ENCODE results near the gene MYBPC1. TPM values are rescaled to one million over a fixed set of nuclear protein-coding genes. Genes with fewer than 3 reads are reported as not detected.

The MYBPC1 gene
- total and polyA plus RNA-seq, 2 of the 13 experiments (the other 11 are each of a cell fraction or from before 2014, with no cell fraction given): 0.31 to 0.53 TPM

DNA sequence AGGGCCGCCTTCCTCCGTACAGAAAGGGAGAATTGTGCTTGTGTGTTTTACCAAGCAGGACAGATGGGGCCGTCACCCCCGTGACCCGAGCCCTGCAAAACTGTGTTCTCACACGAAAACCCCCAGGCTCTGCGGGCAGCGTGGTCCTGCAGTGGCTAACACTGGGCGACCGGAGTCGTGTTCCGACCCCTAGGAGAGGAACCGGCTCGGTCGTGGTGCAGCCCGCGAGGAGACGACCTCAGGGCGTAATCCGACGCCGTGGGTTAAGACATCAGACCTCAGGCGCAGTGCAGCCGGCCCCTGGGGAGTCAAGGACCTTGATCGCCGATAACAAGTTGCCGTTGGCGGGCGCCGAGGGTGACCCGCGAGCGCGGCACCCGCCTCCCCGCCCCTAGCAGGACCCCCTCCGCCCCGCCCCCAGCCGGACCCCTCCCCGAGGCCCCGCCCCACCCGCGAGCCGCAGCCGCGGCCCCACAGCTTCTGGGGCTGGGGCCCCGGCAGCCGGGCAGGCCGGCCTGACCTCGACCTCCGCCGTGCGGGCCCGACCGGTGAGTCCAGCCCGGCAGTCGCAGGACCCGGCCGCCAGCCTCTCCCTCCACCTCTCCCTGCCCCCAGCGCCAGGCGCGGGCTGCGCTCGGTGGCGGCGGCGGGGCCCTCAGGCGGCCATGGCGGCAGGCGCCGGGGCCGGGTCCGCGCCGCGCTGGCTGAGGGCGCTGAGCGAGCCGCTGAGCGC lies 102.6 kb downstream of the MYBPC1 start, which contains the start of gene CHPT1 (continued):
- TF ChIP-seq, protein P1, sequence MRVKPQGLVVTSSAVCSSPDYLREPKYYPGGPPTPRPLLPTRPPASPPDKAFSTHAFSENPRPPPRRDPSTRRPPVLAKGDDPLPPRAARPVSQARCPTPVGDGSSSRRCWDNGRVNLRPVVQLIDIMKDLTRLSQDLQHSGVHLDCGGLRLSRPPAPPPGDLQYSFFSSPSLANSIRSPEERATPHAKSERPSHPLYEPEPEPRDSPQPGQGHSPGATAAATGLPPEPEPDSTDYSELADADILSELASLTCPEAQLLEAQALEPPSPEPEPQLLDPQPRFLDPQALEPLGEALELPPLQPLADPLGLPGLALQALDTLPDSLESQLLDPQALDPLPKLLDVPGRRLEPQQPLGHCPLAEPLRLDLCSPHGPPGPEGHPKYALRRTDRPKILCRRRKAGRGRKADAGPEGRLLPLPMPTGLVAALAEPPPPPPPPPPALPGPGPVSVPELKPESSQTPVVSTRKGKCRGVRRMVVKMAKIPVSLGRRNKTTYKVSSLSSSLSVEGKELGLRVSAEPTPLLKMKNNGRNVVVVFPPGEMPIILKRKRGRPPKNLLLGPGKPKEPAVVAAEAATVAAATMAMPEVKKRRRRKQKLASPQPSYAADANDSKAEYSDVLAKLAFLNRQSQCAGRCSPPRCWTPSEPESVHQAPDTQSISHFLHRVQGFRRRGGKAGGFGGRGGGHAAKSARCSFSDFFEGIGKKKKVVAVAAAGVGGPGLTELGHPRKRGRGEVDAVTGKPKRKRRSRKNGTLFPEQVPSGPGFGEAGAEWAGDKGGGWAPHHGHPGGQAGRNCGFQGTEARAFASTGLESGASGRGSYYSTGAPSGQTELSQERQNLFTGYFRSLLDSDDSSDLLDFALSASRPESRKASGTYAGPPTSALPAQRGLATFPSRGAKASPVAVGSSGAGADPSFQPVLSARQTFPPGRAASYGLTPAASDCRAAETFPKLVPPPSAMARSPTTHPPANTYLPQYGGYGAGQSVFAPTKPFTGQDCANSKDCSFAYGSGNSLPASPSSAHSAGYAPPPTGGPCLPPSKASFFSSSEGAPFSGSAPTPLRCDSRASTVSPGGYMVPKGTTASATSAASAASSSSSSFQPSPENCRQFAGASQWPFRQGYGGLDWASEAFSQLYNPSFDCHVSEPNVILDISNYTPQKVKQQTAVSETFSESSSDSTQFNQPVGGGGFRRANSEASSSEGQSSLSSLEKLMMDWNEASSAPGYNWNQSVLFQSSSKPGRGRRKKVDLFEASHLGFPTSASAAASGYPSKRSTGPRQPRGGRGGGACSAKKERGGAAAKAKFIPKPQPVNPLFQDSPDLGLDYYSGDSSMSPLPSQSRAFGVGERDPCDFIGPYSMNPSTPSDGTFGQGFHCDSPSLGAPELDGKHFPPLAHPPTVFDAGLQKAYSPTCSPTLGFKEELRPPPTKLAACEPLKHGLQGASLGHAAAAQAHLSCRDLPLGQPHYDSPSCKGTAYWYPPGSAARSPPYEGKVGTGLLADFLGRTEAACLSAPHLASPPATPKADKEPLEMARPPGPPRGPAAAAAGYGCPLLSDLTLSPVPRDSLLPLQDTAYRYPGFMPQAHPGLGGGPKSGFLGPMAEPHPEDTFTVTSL (CRISPR knock-in tag; IDR thresholded peaks at IDR 0.05; ENCODE audit: borderline replicate concordance): no peak
- TF ChIP-seq ATRX (CRISPR knock-in tag; IDR thresholded peaks at IDR 0.05; ENCODE audit: borderline replicate concordance): no peak
- TF ChIP-seq KDM2A (CRISPR knock-in tag; IDR thresholded peaks at IDR 0.05; ENCODE audit: borderline replicate concordance, low read depth): peak; percentile 78
- no peak for TF ChIP-seq ELF4 (CRISPR knock-in tag; IDR thresholded peaks at IDR 0.05; ENCODE audit: borderline replicate concordance)
- TF ChIP-seq ZNF343 (CRISPR knock-in tag; IDR thresholded peaks at IDR 0.05): no peak
- peak; percentile 43; the same call in 1 of the 2 replicates for TF ChIP-seq POGZ (CRISPR knock-in tag; IDR thresholded peaks at IDR 0.05)
- no peak for TF ChIP-seq ZNF407 (CRISPR knock-in tag; IDR thresholded peaks at IDR 0.05; ENCODE audit: not compliant biosample characterization)
- TF ChIP-seq ZNF703 (CRISPR knock-in tag; IDR thresholded peaks at IDR 0.05; ENCODE audit: borderline replicate concordance): no peak; the same call in 1 of the 2 replicates
- TF ChIP-seq TIGD3 (CRISPR knock-in tag; IDR thresholded peaks at IDR 0.05; ENCODE audit: borderline replicate concordance): no peak
- TF ChIP-seq, protein P2, sequence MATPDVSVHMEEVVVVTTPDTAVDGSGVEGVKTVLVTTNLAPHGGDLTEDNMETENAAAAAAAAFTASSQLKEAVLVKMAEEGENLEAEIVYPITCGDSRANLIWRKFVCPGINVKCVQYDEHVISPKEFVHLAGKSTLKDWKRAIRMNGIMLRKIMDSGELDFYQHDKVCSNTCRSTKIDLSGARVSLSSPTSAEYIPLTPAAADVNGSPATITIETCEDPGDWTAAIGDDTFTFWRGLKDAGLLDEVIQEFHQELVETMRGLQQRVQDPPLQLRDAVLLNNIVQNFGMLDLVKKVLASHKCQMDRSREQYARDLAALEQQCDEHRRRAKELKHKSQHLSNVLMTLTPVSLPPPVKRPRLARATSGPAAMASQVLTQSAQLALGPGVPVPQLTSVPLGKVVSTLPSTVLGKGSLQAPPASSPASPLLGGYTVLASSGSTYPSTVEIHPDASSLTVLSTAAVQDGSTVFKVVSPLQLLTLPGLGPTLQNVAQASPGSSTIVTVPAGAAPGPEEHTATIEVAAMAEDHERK (CRISPR knock-in tag; IDR thresholded peaks at IDR 0.05; ENCODE audit: low read depth): no peak
